Large intestine (tissue), 3 donors: ENCODE measurements around the gene TENM4. TPM values are rescaled to one million over a fixed set of nuclear protein-coding genes. Genes with fewer than 3 reads are reported as not detected.

Experiments used
- DNase-seq, 2 donors: peaks; one replicate each; pipeline versions ENCODE4 v3.0.0 to v3.0.0-alpha.2; 2013
- H3K27ac ChIP-seq: one replicate; pipeline ENCODE4 v1.5.1; 2013; ENCODE audit warnings: low read length
- H3K27me3 ChIP-seq: 2 replicates; pipeline ENCODE4 v1.6.1; 2013; ENCODE audit warnings: low read length; ENCODE audit not compliant: control insufficient read depth, insufficient read depth
- H3K36me3 ChIP-seq: 2 replicates; pipeline ENCODE4 v1.6.1; 2013; ENCODE audit warnings: low read length; ENCODE audit not compliant: control insufficient read depth, insufficient read depth
- H3K4me1 ChIP-seq: one replicate; pipeline ENCODE4 v1.6.1; 2013; ENCODE audit warnings: low read length; ENCODE audit not compliant: control insufficient read depth, insufficient read depth
- H3K4me3 ChIP-seq: one replicate; pipeline ENCODE4 v1.5.1; 2013; ENCODE audit warnings: low read length
- H3K9me3 ChIP-seq: one replicate; pipeline ENCODE4 v1.6.1; 2013; ENCODE audit warnings: mild to moderate bottlenecking, low read depth, low read length, moderate library complexity; ENCODE audit not compliant: control insufficient read depth
- WGBS: methylation state at CpG from one replicate; pipeline ENCODE4 v1.1.5; 2013; ENCODE audit warnings: low lambda C conversion rate; ENCODE audit not compliant: insufficient coverage; 5-methylcytosine and 5-hydroxymethylcytosine counted together
- polyA plus RNA-seq: library from polyadenylated mRNA; unstranded; fragments of 120-200 nt; gene quantifications from one replicate; pipeline ENCODE4 v1.2.1, GENCODE V29; 2013

The TENM4 gene
- polyA plus RNA-seq, 1 donor, result 2.1 TPM

DNA sequence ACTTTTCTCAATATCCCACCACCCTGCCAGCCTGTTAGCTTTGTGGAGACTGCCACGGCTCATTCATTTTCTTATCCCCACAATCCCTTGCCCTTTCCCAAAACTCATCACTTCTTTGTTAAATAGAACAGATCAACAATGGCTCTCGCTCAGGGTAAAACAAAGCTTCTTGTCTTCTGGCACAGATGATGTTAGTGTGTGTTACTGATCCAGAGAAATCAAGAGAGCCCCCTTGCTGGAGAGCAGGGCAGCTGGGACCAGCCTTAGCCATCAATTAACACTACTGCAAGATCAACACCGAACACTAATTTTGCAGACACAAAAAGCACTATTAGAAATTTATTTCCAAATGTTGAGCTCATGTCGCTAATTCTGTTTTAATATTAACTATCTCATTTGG is 420.9 kb downstream of the TENM4 start:
- Histone ChIP-seq H3K4me1 (no peaks in the 10 kb centered on the region), H3K36me3 (no peaks in the 10 kb centered on the region), H3K27me3 (peaks cover 9% of the 10 kb centered on the region), H3K4me3 (no peak overlapping the region), H3K9me3 (no peaks in the 10 kb centered on the region), H3K27ac (no peak overlapping the region)
- DNase-seq, result no peak
- 100% methylated on average over 1 of the region's 4 CpGs for WGBS

DNA sequence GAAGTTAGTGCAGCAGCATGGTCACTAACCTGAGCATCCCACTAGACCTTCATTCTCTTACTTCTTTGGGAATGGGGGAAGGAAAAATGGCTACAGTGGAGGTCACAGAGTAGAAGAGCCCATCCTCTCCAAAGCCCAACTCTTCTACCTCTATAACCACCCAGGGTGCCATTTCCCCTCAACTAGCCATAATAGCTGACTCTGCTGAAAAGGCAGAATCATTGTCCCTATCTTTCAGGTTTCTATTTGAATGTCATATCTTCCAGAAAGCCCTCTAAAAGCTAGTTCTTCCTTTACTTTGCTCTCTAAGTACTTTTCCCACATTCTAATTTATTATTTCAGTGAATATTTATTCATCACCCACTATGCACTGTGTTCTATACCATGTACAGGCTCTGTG is 421.6 kb downstream of the TENM4 start:
- DNase-seq, result no peak
- Histone ChIP-seq H3K4me1 (no peaks in the 10 kb centered on the region), H3K27ac (no peak overlapping the region), H3K4me3 (no peak overlapping the region), H3K36me3 (no peaks in the 10 kb centered on the region), H3K9me3 (no peaks in the 10 kb centered on the region), H3K27me3 (peaks cover 9% of the 10 kb centered on the region)

DNA sequence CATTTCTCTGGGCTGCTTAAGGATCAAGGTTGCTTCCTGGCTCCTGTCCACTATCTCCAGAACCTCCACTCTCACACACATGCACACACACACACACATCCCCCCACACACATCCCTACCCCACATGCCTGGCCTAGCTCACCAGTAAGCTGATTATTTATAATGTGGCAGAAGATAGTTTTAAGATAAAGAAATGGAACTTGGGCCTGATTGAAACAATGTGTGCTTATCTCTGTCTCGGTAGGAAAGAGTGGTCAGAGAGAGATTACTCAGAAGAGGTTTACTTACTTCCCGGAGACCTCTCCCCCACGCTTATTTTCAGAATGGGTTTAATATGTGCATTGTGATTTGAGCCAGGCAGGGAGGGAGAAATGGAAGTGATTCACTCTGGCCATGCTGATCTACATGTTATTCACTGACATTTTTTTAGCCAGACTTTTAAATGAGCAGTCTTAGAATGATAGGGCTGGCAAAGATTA is 422.4 kb downstream of the TENM4 start:
- Histone ChIP-seq H3K36me3 (no peaks in the 10 kb centered on the region), H3K4me3 (no peak overlapping the region), H3K9me3 (no peaks in the 10 kb centered on the region), H3K27me3 (peaks cover 9% of the 10 kb centered on the region), H3K27ac (no peak overlapping the region), H3K4me1 (no peaks in the 10 kb centered on the region)
- no CpG with 5 or more reads among the region's 3 CpGs for WGBS
- DNase-seq, result no peak

DNA sequence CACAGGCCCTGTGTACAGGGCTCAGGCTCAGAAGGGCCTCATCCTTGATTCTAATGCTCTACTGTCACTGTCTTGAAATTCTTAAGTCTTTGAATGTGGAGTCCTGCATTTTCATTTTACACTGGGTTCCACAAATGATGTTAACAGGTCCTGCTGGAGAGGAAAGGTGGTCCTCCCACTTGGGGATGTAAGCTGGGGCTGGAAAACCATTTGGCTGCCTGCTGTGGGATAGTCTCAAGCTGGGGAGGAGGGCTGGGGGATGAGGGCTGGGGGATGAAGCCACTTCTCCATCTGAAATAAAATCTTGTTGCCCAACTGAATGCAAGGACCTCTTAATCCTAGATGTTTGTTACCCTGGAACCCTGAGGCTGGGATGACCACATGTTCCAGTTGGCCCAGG is 423.0 kb downstream of the TENM4 start:
- DNase-seq, result no peak
- H3K27ac ChIP-seq, result no peak overlapping the region
- no peaks in the 10 kb centered on the region for H3K9me3 ChIP-seq
- H3K27me3 ChIP-seq, result peaks cover 9% of the 10 kb centered on the region
- no peaks in the 10 kb centered on the region for H3K36me3 ChIP-seq
- no peak overlapping the region for H3K4me3 ChIP-seq
- no peaks in the 10 kb centered on the region for H3K4me1 ChIP-seq

DNA sequence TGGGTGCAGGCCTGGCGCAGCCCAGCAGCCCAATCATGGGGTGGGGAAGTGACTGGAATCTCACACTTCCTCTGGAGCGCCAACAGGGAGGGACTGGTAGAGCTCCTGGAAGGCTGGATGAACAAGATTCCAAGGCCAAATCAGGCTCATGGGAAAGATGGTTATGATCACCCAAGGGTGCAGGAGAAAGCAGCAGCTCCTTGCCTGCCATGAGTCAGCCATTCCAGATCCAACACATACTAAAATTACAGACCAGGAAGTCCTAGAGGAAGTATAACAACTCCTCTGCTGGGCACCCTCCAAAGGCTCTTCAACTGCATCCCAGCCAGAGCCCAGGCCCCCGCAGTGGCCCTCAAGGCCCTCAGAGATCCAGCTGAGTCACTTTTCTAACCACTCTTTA is 427.3 kb downstream of the TENM4 start:
- Histone ChIP-seq H3K9me3 (no peaks in the 10 kb centered on the region), H3K4me3 (no peak overlapping the region), H3K27ac (no peak overlapping the region), H3K27me3 (no peaks in the 10 kb centered on the region), H3K4me1 (no peaks in the 10 kb centered on the region), H3K36me3 (no peaks in the 10 kb centered on the region)
- WGBS, result no CpG with 5 or more reads among the region's 3 CpGs
- no peak for DNase-seq

DNA sequence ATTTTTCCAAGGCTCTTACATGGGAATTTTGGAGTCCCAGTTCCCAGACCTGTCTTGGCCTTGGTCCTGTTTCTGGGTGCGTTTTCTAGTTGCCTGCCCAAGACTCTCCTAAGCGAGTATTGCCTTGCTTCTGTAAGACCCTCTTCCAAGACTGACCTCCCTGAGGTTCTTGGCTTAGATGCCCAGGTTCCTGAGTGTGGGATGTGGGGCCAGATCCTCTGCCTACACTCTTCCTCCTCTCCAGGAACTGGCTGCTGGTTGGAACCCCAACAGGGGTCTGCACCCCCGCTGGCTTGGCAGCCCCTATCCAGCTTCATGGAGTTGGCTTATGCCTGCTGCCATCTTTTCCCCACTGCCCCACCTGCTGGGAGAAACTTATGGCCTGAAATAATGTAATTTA is 429.5 kb downstream of the TENM4 start:
- Histone ChIP-seq H3K4me1 (no peaks in the 10 kb centered on the region), H3K9me3 (no peaks in the 10 kb centered on the region), H3K4me3 (no peak overlapping the region), H3K27me3 (no peaks in the 10 kb centered on the region), H3K27ac (no peak overlapping the region), H3K36me3 (no peaks in the 10 kb centered on the region)
- WGBS, result no CpG with 5 or more reads among the region's 3 CpGs
- no peak for DNase-seq

DNA sequence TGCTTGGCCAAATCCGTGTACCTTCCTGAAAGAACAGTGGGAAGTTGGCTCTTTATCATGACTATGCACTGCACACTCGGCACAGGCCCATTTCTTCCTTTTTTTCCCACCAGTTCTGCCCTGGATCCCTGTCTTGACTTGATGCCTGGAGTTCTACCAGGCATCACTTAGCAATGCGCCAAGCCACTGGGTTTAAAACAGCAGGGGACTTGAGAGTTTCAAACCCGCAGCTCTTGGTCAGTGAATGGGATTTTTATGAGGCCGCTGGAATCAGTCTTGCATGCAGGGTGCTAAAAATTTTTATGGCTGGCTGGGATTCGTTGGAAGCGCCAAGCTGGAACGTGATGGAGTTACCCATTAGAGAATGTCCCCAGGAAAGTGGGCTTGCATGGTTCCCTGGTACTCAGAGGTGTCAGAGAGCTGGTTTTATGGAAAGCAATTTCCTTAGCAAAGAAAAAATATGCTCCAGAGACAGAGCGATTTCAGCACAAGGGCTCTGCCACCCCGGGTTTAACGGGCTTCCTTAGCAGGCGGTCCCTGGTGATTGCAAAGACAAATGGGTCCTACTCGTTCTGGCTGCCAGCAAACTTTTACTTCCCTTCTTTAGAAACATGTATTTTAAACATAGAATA is 432.9 kb downstream of the TENM4 start:
- Histone ChIP-seq H3K27ac (no peak overlapping the region), H3K36me3 (no peaks in the 10 kb centered on the region)
- DNase-seq, result no peak

DNA sequence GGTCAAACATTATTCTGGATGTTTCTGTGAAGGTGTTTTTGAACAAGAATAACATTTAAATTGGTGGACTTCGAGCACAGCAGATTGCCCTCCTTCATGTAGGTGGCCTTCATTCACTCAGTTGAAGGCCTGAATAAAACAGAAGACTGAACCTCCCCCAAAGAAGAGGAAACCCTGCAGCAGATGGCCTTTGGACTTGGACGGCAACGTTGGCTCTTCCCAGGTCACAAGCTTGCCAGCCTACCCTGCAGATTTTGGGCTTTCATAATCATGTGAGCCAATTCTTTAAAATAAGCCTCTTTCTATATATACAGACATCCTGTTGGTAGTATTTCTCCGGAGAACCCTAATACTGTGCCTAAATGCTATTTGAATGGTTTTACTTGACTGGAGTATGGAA is 434.0 kb downstream of the TENM4 start:
- no peaks in the 10 kb centered on the region for H3K9me3 ChIP-seq
- no CpG with 5 or more reads among the region's 4 CpGs for WGBS
- no peak overlapping the region for H3K27ac ChIP-seq
- H3K36me3 ChIP-seq, result no peaks in the 10 kb centered on the region
- H3K4me1 ChIP-seq, result no peaks in the 10 kb centered on the region
- no peak for DNase-seq
- no peaks in the 10 kb centered on the region for H3K27me3 ChIP-seq
- H3K4me3 ChIP-seq, result no peak overlapping the region

More for the DNA sequence above, 432.9 kb downstream of the TENM4 start:
- no peak overlapping the region for H3K4me3 ChIP-seq
- no peaks in the 10 kb centered on the region for H3K27me3 ChIP-seq
- no peaks in the 10 kb centered on the region for H3K9me3 ChIP-seq
- no peaks in the 10 kb centered on the region for H3K4me1 ChIP-seq
- 93% methylated on average over 3 of the region's 13 CpGs for WGBS

DNA sequence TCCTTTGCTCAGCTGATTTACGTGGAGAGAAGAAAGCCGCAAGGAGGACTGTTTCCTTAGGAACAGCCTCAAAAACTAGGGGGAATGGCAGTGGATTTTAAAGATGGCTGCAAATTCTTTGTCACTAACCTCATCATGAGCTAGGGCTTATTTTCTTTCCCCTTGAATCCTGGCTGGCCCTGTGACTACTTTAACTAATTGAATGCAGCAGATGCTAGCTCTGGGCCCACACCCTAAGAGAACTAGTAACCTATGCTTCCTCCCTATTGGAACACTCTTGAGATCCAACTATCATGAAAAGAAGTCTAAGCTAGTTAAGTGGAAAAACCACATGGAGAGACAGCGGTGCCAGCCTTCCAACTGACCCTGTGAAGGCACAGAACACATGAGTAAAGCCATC is 444.8 kb downstream of the TENM4 start:
- Histone ChIP-seq H3K4me1 (no peaks in the 10 kb centered on the region), H3K4me3 (no peak overlapping the region), H3K27ac (no peak overlapping the region), H3K36me3 (no peaks in the 10 kb centered on the region), H3K9me3 (no peaks in the 10 kb centered on the region), H3K27me3 (no peaks in the 10 kb centered on the region)
- no CpG with 5 or more reads among the region's 3 CpGs for whole genome bisulfite sequencing
- DNase-seq, result no peak

DNA sequence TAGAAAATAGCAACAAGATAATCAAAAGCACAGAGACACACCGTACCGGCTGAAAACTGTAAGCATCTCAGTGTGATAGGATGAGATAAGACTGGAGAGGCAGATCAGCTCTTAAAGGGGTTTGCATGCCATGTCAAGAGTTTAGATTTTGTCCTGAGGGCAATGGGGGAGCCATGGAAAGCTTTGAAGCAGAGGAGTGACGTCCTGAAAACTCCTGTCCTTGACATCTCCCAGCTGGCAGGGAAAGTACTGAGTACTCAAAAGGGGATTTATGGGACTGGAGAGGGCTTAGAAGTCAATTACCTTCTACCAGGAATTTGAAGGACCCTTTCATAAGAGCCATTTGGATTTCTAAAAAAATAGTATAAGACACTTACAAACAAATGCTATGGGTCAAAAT is 445.7 kb downstream of the TENM4 start:
- Histone ChIP-seq H3K4me3 (no peak overlapping the region), H3K4me1 (no peaks in the 10 kb centered on the region), H3K36me3 (no peaks in the 10 kb centered on the region), H3K9me3 (no peaks in the 10 kb centered on the region), H3K27ac (no peak overlapping the region), H3K27me3 (no peaks in the 10 kb centered on the region)
- no CpG with 5 or more reads among the region's 3 CpGs for WGBS
- no peak for DNase-seq

DNA sequence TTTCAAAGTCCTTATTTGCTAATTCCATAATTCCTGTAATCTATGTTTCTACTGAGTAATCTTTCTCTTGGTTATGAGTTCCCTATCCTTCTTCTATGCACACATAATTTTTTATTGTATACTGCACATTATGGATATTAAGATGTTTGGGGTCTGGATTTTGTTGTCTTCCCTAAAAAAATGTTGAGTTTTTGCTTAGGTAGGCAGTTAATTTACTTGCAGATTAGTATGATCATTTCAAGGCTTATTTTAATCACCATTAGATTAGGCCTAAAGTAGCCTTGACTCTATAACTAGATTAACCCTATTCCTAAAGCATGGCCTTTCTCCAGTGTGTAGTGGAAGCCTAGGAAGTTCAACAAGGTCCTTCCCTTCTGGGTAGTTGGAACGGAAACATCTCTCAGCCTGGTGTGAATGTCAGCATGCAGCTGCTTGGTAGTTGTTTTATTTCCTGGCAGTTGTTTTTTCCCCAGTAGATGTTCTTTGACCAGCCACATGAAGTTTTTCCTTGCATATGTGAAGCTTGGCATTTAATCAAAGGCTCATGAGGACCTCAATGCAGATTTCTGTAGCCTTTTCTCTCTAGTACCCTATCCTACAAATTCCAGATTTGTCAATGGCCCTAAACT is 446.9 kb downstream of the TENM4 start:
- DNase-seq, result no peak
- H3K36me3 ChIP-seq, result no peaks in the 10 kb centered on the region
- H3K27ac ChIP-seq, result no peak overlapping the region
- no peaks in the 10 kb centered on the region for H3K27me3 ChIP-seq
- H3K9me3 ChIP-seq, result no peaks in the 10 kb centered on the region
- H3K4me3 ChIP-seq, result no peak overlapping the region
- WGBS, result no CpG with 5 or more reads among the region's 1 CpG
- no peaks in the 10 kb centered on the region for H3K4me1 ChIP-seq
